GM12878 (cell line): Measurements from ENCODE around the gene HMGB1. TPM values are rescaled to one million over a fixed set of nuclear protein-coding genes. Genes with fewer than 3 reads are reported as not detected.

ENCODE experiments used
- ATF3 ChIP-seq: IDR thresholded peaks from 2 replicates; pipeline ENCODE4 v1.6.1; 2011; ENCODE audit warnings: low read depth, mild to moderate bottlenecking, low read length, moderate library complexity, borderline replicate concordance; ENCODE audit errors: extremely low read depth
- BMI1 ChIP-seq: fragments of 450-650 bp; IDR thresholded peaks from 2 replicates; pipeline ENCODE4 v1.6.1; 2016; ENCODE audit warnings: mild to moderate bottlenecking, moderate library complexity, borderline replicate concordance
- CBFB ChIP-seq: IDR thresholded peaks from 2 replicates; pipeline ENCODE4 v1.6.1; 2016; ENCODE audit warnings: antibody characterized with exemption, low read depth
- E2F4 ChIP-seq: IDR thresholded peaks from 2 replicates; pipeline ENCODE4 v1.6.1; 2012; ENCODE audit warnings: low read depth, low read length, improper control_type of control experiment
- EED ChIP-seq: sonication (generic); IDR thresholded peaks from 2 replicates; pipeline ENCODE4 v1.6.1; 2016; ENCODE audit warnings: antibody characterized with exemption, low read depth
- EGR1 ChIP-seq, 2 experiments: IDR thresholded peaks; 1 replicate in 1 of 2; 2 replicates in 1 of 2; pipeline ENCODE4 v1.6.1; 2011 to 2012; ENCODE audit warnings: low read depth in 2 of 2, low read length in 2 of 2, borderline replicate concordance in 1 of 2, mild to moderate bottlenecking in 1 of 2, moderate library complexity in 1 of 2
- ESRRA ChIP-seq: IDR thresholded peaks from 2 replicates; pipeline ENCODE4 v1.6.1; 2012; ENCODE audit warnings: mild to moderate bottlenecking, low read length, improper control_type of control experiment
- HDGF ChIP-seq: fragments of 450-650 bp; IDR thresholded peaks from 2 replicates; pipeline ENCODE4 v1.6.1; 2016; ENCODE audit warnings: antibody characterized with exemption
- IKZF1 ChIP-seq: fragments of 450-650 bp; conservative IDR thresholded peaks from 2 replicates; pipeline ENCODE4 v1.6.1; 2017; ENCODE audit warnings: antibody characterized with exemption, mild to moderate bottlenecking
- MEF2B ChIP-seq: fragments of 450-650 bp; IDR thresholded peaks from 2 replicates; pipeline ENCODE4 v1.6.1; 2018; ENCODE audit warnings: mild to moderate bottlenecking, moderate library complexity; ENCODE audit not compliant: partially characterized antibody, poor library complexity, severe bottlenecking
- NFXL1 ChIP-seq: fragments of 450-650 bp; IDR thresholded peaks from 2 replicates; pipeline ENCODE4 v1.6.1; 2017; ENCODE audit warnings: antibody characterized with exemption, mild to moderate bottlenecking, borderline replicate concordance
- NFYA ChIP-seq: IDR thresholded peaks from 2 replicates; pipeline ENCODE4 v1.6.1; 2011; ENCODE audit warnings: low read depth, mild to moderate bottlenecking, low read length, improper control_type of control experiment, borderline replicate concordance
- NRF1 ChIP-seq: conservative IDR thresholded peaks from 2 replicates; pipeline ENCODE4 v1.6.1; 2011; ENCODE audit warnings: mild to moderate bottlenecking, low read depth, low read length, improper control_type of control experiment
- RB1 ChIP-seq: fragments of 450-650 bp; formaldehyde crosslinking; IDR thresholded peaks from 2 replicates; pipeline ENCODE4 v1.6.1; 2017; ENCODE audit warnings: mild to moderate bottlenecking, borderline replicate concordance
- SKIL ChIP-seq: fragments of 450-650 bp; IDR thresholded peaks from 2 replicates; pipeline ENCODE4 v1.6.1; 2017; ENCODE audit warnings: mild to moderate bottlenecking, low read depth, inconsistent platforms; ENCODE audit not compliant: poor library complexity, severe bottlenecking
- SMARCA5 ChIP-seq: fragments of 450-650 bp; IDR thresholded peaks from 2 replicates; pipeline ENCODE4 v1.6.1; 2017; ENCODE audit warnings: mild to moderate bottlenecking
- SP1 ChIP-seq: IDR thresholded peaks from one replicate; pipeline ENCODE4 v1.6.1; 2011; ENCODE audit warnings: low read depth, low read length
- TBL1XR1 ChIP-seq: IDR thresholded peaks from 2 replicates; pipeline ENCODE4 v1.6.1; 2012; ENCODE audit warnings: low read depth, low read length, improper control_type of control experiment
- TCF12 ChIP-seq: IDR thresholded peaks from 2 replicates; pipeline ENCODE4 v1.6.1; 2011; ENCODE audit warnings: low read depth, mild to moderate bottlenecking, low read length
- ZNF622 ChIP-seq: fragments of 450-650 bp; IDR thresholded peaks from 2 replicates; pipeline ENCODE4 v1.6.1; 2017; ENCODE audit warnings: mild to moderate bottlenecking, inconsistent platforms
- polyA plus RNA-seq, 11 experiments: library from polyadenylated mRNA; depleted of rRNA in 4 of 11; unstranded in 6 of 11; stranded (reverse) in 5 of 11; fragments of >200 nt; fragmentation: Nextera tagmentation in 4 of 11; fragmentation: Illumina TruSeq in 1 of 11; extraction: Ambion mirVana in 4 of 11; extraction: Trizol in 1 of 11; gene quantifications; 1 replicate in 1 of 11; 2 replicates in 10 of 11; pipeline versions ENCODE4 v1.2.1 to v1.2.3, GENCODE V29; 2011 to 2016; ENCODE audit warnings: inconsistent platforms in 2 of 11, missing spikeins in 2 of 11, low read depth in 1 of 11
- total RNA-seq, 4 experiments: library from RNA; depleted of rRNA in 3 of 4; stranded (reverse); fragments of >200 nt in 3 of 4; fragmentation: Illumina TruSeq in 1 of 4; extraction: Trizol in 1 of 4; gene quantifications; 2 replicates each; pipeline versions ENCODE4 v1.2.1 to v1.2.3, GENCODE V29; 2013 to 2021
- TF ChIP-seq, protein P1 (sequence below): fragments of 450-650 bp; IDR thresholded peaks from 2 replicates; pipeline ENCODE4 v1.6.1; 2018; ENCODE audit warnings: borderline replicate concordance, mild to moderate bottlenecking; ENCODE audit not compliant: partially characterized antibody
- TF ChIP-seq, protein P2 (sequence below): fragments of 450-650 bp; IDR thresholded peaks from 2 replicates; pipeline ENCODE4 v1.6.1; 2017; ENCODE audit warnings: mild to moderate bottlenecking

Gene HMGB1
- total and polyA plus RNA-seq, 10 of the 15 experiments (the other 5 are each of a cell fraction or from before 2014, with no cell fraction given): 365 to 2,529 (median 1,396) TPM

- TF ChIP-seq SKIL (no peak), ATF3 (no peak), TBL1XR1 (no peak), HDGF (no peak), BMI1 (no peak), SMARCA5 (peak; percentile 85), E2F4 (no peak), SP1 (no peak), NFYA (no peak), EED (no peak), ESRRA (no peak), IKZF1 (peak; percentile 92), RB1 (peak; percentile 68; the same call in 1 of the 2 replicates), NRF1 (peak; percentile 28; the same call in 1 of the 2 replicates), MEF2B (no peak), CBFB (no peak), TCF12 (0 out of 2 replicates have a peak, but pooled peaks have one; percentile 22), EGR1 (IDR thresholded peaks at IDR 0.05; ENCODE audit: borderline replicate concordance in 1 of 2, low read depth in 2 of 2, low read length in 2 of 2) (peak in 1 of 2 experiments; percentile 95; a peak in 2 of 3 replicates), NFXL1 (no peak), ZNF622 (no peak)
- TF ChIP-seq, protein P1, sequence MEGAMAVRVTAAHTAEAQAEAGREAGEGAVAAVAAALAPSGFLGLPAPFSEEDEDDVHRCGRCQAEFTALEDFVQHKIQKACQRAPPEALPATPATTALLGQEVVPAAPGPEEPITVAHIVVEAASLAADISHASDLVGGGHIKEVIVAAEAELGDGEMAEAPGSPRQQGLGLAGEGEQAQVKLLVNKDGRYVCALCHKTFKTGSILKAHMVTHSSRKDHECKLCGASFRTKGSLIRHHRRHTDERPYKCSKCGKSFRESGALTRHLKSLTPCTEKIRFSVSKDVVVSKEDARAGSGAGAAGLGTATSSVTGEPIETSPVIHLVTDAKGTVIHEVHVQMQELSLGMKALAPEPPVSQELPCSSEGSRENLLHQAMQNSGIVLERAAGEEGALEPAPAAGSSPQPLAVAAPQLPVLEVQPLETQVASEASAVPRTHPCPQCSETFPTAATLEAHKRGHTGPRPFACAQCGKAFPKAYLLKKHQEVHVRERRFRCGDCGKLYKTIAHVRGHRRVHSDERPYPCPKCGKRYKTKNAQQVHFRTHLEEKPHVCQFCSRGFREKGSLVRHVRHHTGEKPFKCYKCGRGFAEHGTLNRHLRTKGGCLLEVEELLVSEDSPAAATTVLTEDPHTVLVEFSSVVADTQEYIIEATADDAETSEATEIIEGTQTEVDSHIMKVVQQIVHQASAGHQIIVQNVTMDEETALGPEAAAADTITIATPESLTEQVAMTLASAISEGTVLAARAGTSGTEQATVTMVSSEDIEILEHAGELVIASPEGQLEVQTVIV: no peak
- TF ChIP-seq, protein P2, sequence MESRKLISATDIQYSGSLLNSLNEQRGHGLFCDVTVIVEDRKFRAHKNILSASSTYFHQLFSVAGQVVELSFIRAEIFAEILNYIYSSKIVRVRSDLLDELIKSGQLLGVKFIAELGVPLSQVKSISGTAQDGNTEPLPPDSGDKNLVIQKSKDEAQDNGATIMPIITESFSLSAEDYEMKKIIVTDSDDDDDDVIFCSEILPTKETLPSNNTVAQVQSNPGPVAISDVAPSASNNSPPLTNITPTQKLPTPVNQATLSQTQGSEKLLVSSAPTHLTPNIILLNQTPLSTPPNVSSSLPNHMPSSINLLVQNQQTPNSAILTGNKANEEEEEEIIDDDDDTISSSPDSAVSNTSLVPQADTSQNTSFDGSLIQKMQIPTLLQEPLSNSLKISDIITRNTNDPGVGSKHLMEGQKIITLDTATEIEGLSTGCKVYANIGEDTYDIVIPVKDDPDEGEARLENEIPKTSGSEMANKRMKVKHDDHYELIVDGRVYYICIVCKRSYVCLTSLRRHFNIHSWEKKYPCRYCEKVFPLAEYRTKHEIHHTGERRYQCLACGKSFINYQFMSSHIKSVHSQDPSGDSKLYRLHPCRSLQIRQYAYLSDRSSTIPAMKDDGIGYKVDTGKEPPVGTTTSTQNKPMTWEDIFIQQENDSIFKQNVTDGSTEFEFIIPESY: no peak
Observed at GRCh38 chr13:30464496-30465342, 1.0 kb downstream of the HMGB1 start (continued).
